Measurements from ENCODE around the gene HDAC11. TPM values are rescaled to one million over a fixed set of nuclear protein-coding genes. Genes with fewer than 3 reads are reported as not detected.

Gene HDAC11
- total and polyA plus RNA-seq, 10 of the 15 experiments (the other 5 are each of a cell fraction or from before 2014, with no cell fraction given) = 0.04 to 0.76 (median 0.22) TPM; not detected in 1

DNA sequence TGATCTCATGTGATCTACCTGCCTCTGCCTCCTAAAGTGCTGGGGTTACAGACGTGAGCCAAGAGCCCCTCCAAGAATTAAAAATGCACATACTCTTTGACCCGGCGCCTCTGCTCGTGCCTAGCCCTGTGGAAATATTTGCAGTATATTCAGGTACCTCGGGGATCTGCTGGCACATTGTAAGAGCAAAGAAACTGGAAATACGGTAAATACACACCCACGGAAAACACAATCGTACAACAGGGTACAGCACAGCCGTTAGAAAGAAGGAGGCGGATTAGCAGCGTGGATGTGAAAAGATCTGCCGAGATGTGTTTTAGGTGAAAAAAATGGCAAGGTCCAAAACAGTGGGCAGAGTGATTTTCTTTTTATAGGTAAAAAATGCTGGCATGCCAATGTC lies 6.1 kb upstream of the HDAC11 start:
- no peak for FAIRE-seq
- H3K36me3 ChIP-seq (ENCODE audit: control insufficient read depth in 2 of 2, insufficient read depth in 2 of 2, low read length in 1 of 2) = no peaks in the 10 kb centered on the region
- no peak for ATAC-seq
- ChIA-PET CTCF (no interaction called here), RAD21 (ENCODE audit: unreplicated experiment) (no interaction called here), POLR2A (no interaction called here), SMC1A (ENCODE audit: uncharacterized antibody, unreplicated experiment) (no interaction called here)
- no peak overlapping the region for H3K27ac ChIP-seq (ENCODE audit: control insufficient read depth, insufficient read depth)
- H3K27me3 ChIP-seq (replicated peaks in 1 of 2; ENCODE audit: control insufficient read depth in 2 of 2, insufficient read depth in 2 of 2, low read length in 1 of 2) = no peaks in the 10 kb centered on the region; a peak in 2 of 4 replicates
- no peak for TF ChIP-seq IRF3 (IDR thresholded peaks at IDR 0.05)
- TF ChIP-seq IKZF1 (conservative IDR thresholded peaks at IDR 0.05) = no peak
- TF ChIP-seq, protein P1, sequence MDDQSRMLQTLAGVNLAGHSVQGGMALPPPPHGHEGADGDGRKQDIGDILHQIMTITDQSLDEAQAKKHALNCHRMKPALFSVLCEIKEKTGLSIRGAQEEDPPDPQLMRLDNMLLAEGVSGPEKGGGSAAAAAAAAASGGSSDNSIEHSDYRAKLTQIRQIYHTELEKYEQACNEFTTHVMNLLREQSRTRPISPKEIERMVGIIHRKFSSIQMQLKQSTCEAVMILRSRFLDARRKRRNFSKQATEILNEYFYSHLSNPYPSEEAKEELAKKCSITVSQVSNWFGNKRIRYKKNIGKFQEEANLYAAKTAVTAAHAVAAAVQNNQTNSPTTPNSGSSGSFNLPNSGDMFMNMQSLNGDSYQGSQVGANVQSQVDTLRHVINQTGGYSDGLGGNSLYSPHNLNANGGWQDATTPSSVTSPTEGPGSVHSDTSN (IDR thresholded peaks at IDR 0.05; ENCODE audit: insufficient replicate concordance, low read depth, low read length) = no peak
- TF ChIP-seq KDM1A (IDR thresholded peaks at IDR 0.05; ENCODE audit: borderline replicate concordance) = no peak
- no peak for TF ChIP-seq PAX8 (IDR thresholded peaks at IDR 0.05)
- no peak for TF ChIP-seq CEBPB (IDR thresholded peaks at IDR 0.05; ENCODE audit: borderline replicate concordance in 1 of 2, low read depth in 2 of 2, low read length in 2 of 2)
- no peak for TF ChIP-seq RELB (IDR thresholded peaks at IDR 0.05; ENCODE audit: low read depth)
- TF ChIP-seq BHLHE40 (IDR thresholded peaks at IDR 0.05; ENCODE audit: borderline replicate concordance in 1 of 2, low read depth in 2 of 2, low read length in 1 of 2) = no peak
- WGBS (ENCODE audit: insufficient coverage, insufficient replicate concordance, low lambda C conversion rate, missing lambda C conversion rate) = 43% methylated on average over 12 of the region's 12 CpGs
- 0 out of 2 replicates have a peak, but pooled peaks cover under 1% of the 10 kb centered on the region for H3K4me1 ChIP-seq (ENCODE audit: control insufficient read depth, insufficient read depth, low read length)
- no peak overlapping the region for H2AFZ ChIP-seq (ENCODE audit: control insufficient read depth, low read depth, low read length)
- no TSS peak for BruUV-seq (replicated peaks)
- no peak overlapping the region for H3K9ac ChIP-seq (ENCODE audit: control insufficient read depth, insufficient read depth, low read length)
- no peaks in the 10 kb centered on the region; the same call in 1 of the 2 replicates for H4K20me1 ChIP-seq (ENCODE audit: control insufficient read depth, insufficient read depth)
- intact Hi-C loops (cut with micrococcal nuclease; ENCODE audit: unreplicated experiment) = no loop called here
- no peak overlapping the region for H3K4me3 ChIP-seq
- no peak for DNase-seq (ENCODE audit: low read depth, low spot score)
- no peak overlapping the region for H3K4me2 ChIP-seq (ENCODE audit: control insufficient read depth, insufficient read depth)
- H3K79me2 ChIP-seq (ENCODE audit: control insufficient read depth, insufficient read depth, low read length) = no peaks in the 10 kb centered on the region
- H3K9me3 ChIP-seq (replicated peaks; ENCODE audit: control insufficient read depth, insufficient read depth, low read length) = no peaks in the 10 kb centered on the region
- in situ Hi-C loops (cut with MboI) = no loop called here
